GM12872 (cell line): Measurements from ENCODE around the gene PCBP3.

ENCODE experiments used
- TF ChIP-seq, protein P1 (sequence below): IDR thresholded peaks from 3 replicates; pipeline ENCODE4 v1.5.1; 2011; ENCODE audit warnings: low read depth, mild to moderate bottlenecking, low read length, moderate library complexity; ENCODE audit not compliant: insufficient read depth

Gene PCBP3

GRCh38 chr21:45599146-45599581, 44.4 kb upstream of the PCBP3 start:
- TF ChIP-seq, protein P1, sequence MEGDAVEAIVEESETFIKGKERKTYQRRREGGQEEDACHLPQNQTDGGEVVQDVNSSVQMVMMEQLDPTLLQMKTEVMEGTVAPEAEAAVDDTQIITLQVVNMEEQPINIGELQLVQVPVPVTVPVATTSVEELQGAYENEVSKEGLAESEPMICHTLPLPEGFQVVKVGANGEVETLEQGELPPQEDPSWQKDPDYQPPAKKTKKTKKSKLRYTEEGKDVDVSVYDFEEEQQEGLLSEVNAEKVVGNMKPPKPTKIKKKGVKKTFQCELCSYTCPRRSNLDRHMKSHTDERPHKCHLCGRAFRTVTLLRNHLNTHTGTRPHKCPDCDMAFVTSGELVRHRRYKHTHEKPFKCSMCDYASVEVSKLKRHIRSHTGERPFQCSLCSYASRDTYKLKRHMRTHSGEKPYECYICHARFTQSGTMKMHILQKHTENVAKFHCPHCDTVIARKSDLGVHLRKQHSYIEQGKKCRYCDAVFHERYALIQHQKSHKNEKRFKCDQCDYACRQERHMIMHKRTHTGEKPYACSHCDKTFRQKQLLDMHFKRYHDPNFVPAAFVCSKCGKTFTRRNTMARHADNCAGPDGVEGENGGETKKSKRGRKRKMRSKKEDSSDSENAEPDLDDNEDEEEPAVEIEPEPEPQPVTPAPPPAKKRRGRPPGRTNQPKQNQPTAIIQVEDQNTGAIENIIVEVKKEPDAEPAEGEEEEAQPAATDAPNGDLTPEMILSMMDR = no peak

GRCh38 chr21:45600248-45600647, 43.3 kb upstream of the PCBP3 start:
- TF ChIP-seq, protein P1 = no peak

DNA sequence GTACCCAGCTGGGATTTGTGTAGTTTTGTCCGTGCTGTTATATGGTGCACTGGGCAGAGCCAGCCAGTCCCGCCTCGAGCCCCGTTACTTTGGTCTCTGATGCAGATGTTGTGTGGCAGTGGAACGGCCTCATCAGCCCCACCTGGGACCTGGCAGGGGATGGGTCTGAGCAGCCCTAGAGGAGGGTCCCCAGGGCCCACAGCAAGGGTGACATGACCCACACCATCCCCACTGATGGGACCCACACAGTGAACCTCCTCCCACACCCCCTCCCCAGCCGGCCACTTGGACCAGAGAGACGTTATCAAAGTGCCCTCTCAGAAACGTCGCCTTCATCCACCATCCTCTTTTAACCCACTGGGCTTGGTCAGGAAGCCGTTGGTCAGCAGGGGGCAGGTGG, 42.0 kb upstream of the PCBP3 start:
- TF ChIP-seq, protein P1 = no peak

DNA sequence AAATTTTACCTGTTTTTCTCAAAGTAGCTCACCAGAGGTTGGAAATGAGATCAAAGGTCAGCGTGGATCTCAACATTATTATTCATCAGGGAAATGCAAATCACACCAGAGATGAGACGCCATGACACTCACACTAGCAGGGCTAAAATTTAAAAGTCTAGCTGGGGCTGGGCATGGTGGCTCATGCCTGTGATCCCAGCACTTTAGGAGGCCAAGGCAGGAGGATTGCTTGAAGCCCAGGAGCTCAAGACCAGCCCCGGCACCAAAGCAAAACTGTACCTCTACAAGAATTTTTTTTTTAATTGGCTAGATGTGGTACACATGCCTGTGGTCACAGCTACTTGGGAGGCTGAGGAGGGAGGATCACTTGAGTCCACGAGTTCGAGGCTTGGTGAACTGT, 41.4 kb upstream of the PCBP3 start:
- TF ChIP-seq, protein P1 = no peak

- TF ChIP-seq, protein P1 = no peak
Measured at GRCh38 chr21:45603481-45603880, 40.0 kb upstream of the PCBP3 start.

DNA sequence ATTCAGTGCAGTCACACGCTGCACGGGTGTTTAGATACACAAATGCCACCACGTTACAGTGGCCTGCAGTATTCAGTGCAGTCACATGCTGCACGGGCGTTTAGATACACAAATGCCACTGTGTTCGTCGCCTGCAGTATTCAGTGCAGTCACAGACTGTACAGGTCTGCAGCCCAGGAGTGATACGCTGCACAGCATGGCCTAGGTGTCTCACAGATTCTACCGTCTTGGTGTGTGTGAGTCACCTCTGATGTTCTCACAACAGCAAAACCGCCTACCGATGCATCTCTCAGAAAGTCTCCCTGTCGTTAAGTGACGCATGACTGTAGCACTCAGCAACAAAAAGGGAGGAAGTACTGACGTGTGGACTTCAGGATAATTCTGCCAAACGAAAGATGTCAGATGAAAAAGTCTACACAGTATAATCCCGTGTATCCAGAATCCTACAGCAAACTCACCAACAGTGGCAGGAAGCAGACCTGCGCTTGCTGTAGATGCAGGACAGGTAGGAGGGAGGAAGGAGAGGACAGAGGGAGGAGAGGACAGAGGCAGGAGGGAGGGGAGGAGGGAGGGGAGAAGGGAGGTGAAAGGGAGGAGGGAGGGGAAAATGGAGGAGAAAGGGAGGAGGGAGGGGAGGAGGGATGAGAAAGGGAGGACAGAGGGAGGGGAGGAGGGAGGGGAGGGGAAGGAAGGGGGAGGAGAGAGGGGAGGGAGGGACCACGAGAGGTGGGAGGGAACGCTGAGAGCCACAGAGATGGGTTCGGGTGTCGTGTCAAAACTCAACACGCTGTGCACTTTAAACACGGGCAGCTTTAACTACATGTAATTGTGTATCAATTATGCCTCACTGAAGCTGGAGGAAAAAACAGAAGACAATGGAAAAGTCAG, 36.3 kb upstream of the PCBP3 start:
- TF ChIP-seq, protein P1 = no peak

GRCh38 chr21:45607909-45608295, 35.6 kb upstream of the PCBP3 start:
- TF ChIP-seq, protein P1 = no peak
